ENCODE measurements around the gene NBPF3. TPM values are rescaled to one million over a fixed set of nuclear protein-coding genes. Genes with fewer than 3 reads are reported as not detected.

Gene NBPF3
- total and polyA plus RNA-seq, 8 donors: 1.1 to 42.8 (median 10.1) TPM

GRCh38 chr1:21447311-21447710 is 7.4 kb downstream of the NBPF3 start:
- no peaks in the 10 kb centered on the region for H3K9me3 ChIP-seq
- intact Hi-C loops (cut with DNase I; ENCODE audit: low total_unique reads): no loop called here
- TF ChIP-seq EP300 (IDR thresholded peaks at IDR 0.05): no peak
- no peak for TF ChIP-seq POLR2A (IDR thresholded peaks at IDR 0.05)
- TF ChIP-seq CTCF (IDR thresholded peaks at IDR 0.05): no peak
- TF ChIP-seq POLR2AphosphoS5 (IDR thresholded peaks at IDR 0.05): peak in 2 of 3 donors; percentile 5 to 7
- H3K4me3 ChIP-seq: no peak overlapping the region
- no peak for DNase-seq
- 78 to 89% (median 84%) methylated on average over 5 of the region's 5 CpGs for WGBS, 5 donors
- H3K27me3 ChIP-seq: no peaks in the 10 kb centered on the region
- H3K36me3 ChIP-seq: peaks cover 0 to 29% (median 18%) of the 10 kb centered on the region in 4 donors
- peak overlapping the region in 1 of 5 donors; percentile 56 for H3K27ac ChIP-seq
- no peaks in the 10 kb centered on the region for H3K4me1 ChIP-seq

- Histone ChIP-seq H3K4me1 (peaks cover 0 to 12% (median 0%) of the 10 kb centered on the region in 4 donors), H3K36me3 (peaks cover 0 to 38% (median 18%) of the 10 kb centered on the region in 4 donors), H3K4me3 (no peak overlapping the region), H3K9me3 (no peaks in the 10 kb centered on the region), H3K27me3 (no peaks in the 10 kb centered on the region), H3K27ac (peak overlapping the region in 1 of 5 donors; percentile 46)
- whole genome bisulfite sequencing, 5 donors: 72 to 93% (median 79%) methylated on average over 1 of the region's 1 CpG
- no peak for DNase-seq
- intact Hi-C loops (cut with DNase I; ENCODE audit: low total_unique reads): no loop called here
- TF ChIP-seq CTCF (IDR thresholded peaks at IDR 0.05) (no peak), POLR2A (IDR thresholded peaks at IDR 0.05) (no peak), POLR2AphosphoS5 (IDR thresholded peaks at IDR 0.05) (no peak), EP300 (IDR thresholded peaks at IDR 0.05) (no peak)
These were observed 10.0 kb downstream of the NBPF3 start for GRCh38 chr1:21449906-21450305.

GRCh38 chr1:21451212-21451611 is 11.3 kb downstream of the NBPF3 start:
- WGBS, 5 donors: 45 to 75% (median 72%) methylated on average over 1 of the region's 1 CpG
- H3K4me1 ChIP-seq: peaks cover 0 to 12% (median 0%) of the 10 kb centered on the region in 4 donors
- no peak overlapping the region for H3K4me3 ChIP-seq
- no peaks in the 10 kb centered on the region for H3K27me3 ChIP-seq
- H3K27ac ChIP-seq: no peak overlapping the region
- peak in 1 of 2 donors; percentile 38 for DNase-seq
- intact Hi-C loops (cut with DNase I; ENCODE audit: low total_unique reads): no loop called here
- H3K9me3 ChIP-seq: no peaks in the 10 kb centered on the region
- H3K36me3 ChIP-seq: peaks cover 0 to 25% (median 6%) of the 10 kb centered on the region in 4 donors
- TF ChIP-seq CTCF (IDR thresholded peaks at IDR 0.05): no peak
- no peak for TF ChIP-seq POLR2AphosphoS5 (IDR thresholded peaks at IDR 0.05)
- TF ChIP-seq POLR2A (IDR thresholded peaks at IDR 0.05): no peak
- no peak for TF ChIP-seq EP300 (IDR thresholded peaks at IDR 0.05)

GRCh38 chr1:21451981-21452411 is 12.1 kb downstream of the NBPF3 start:
- H3K27ac ChIP-seq: no peak overlapping the region
- no peaks in the 10 kb centered on the region for H3K27me3 ChIP-seq
- WGBS, 5 donors: 59 to 76% (median 63%) methylated on average over 2 of the region's 2 CpGs
- H3K4me3 ChIP-seq: no peak overlapping the region
- no peak for DNase-seq
- H3K36me3 ChIP-seq: peaks cover 0 to 20% (median 6%) of the 10 kb centered on the region in 4 donors
- intact Hi-C loops (cut with DNase I; ENCODE audit: low total_unique reads): no loop called here
- no peaks in the 10 kb centered on the region for H3K9me3 ChIP-seq
- TF ChIP-seq POLR2AphosphoS5 (IDR thresholded peaks at IDR 0.05) (no peak), CTCF (IDR thresholded peaks at IDR 0.05) (no peak), POLR2A (IDR thresholded peaks at IDR 0.05) (no peak), EP300 (IDR thresholded peaks at IDR 0.05) (no peak)
- peaks cover 0 to 12% (median 0%) of the 10 kb centered on the region in 4 donors for H3K4me1 ChIP-seq
